Measurements from ENCODE around the gene PRDM16. TPM values are rescaled to one million over a fixed set of nuclear protein-coding genes. Genes with fewer than 3 reads are reported as not detected.
A peak's percentile ranks its signal among the peaks of the same experiment; 100 is the strongest.

The PRDM16 gene
- total and polyA plus RNA-seq, 2 of the 13 experiments (the other 11 are each of a cell fraction or from before 2014, with no cell fraction given): 0.15 to 0.81 TPM

GRCh38 chr1:3293563-3294080 lies 224.6 kb downstream of the PRDM16 start (continued):
- TF ChIP-seq TFDP1 (CRISPR knock-in tag; IDR thresholded peaks at IDR 0.05; ENCODE audit: borderline replicate concordance) (no peak; the same call in 1 of the 2 replicates), MIER2 (CRISPR knock-in tag; IDR thresholded peaks at IDR 0.05) (no peak), PHF21A (CRISPR knock-in tag; IDR thresholded peaks at IDR 0.05) (peak; percentile 27; the same call in 1 of the 2 replicates), ARID4A (CRISPR knock-in tag; IDR thresholded peaks at IDR 0.05; ENCODE audit: borderline replicate concordance) (no peak), IRF9 (CRISPR knock-in tag; IDR thresholded peaks at IDR 0.05; ENCODE audit: borderline replicate concordance) (peak; percentile 44; the same call in 1 of the 2 replicates), ETS1 (CRISPR knock-in tag; IDR thresholded peaks at IDR 0.05) (no peak), ZNF230 (CRISPR knock-in tag; IDR thresholded peaks at IDR 0.05) (no peak), HNRNPH1 (optimal IDR thresholded peaks at IDR 0.05; ENCODE audit: low read depth, low read length) (no peak), ZC3H13 (CRISPR knock-in tag; IDR thresholded peaks at IDR 0.05) (no peak), RFX1 (IDR thresholded peaks at IDR 0.05) (no peak), ARNT (IDR thresholded peaks at IDR 0.05) (no peak), ZNF460 (CRISPR knock-in tag; IDR thresholded peaks at IDR 0.05; ENCODE audit: borderline replicate concordance) (no peak), MIER3 (CRISPR knock-in tag; IDR thresholded peaks at IDR 0.05; ENCODE audit: borderline replicate concordance) (0 out of 2 replicates have a peak, but pooled peaks have one; percentile 6), NONO (IDR thresholded peaks at IDR 0.05) (no peak), NONO (CRISPR knock-in tag; conservative IDR thresholded peaks at IDR 0.05) (no peak), FOXP4 (CRISPR knock-in tag; IDR thresholded peaks at IDR 0.05) (no peak), LRRFIP1 (CRISPR knock-in tag; conservative IDR thresholded peaks at IDR 0.05) (no peak), MLLT10 (CRISPR knock-in tag; IDR thresholded peaks at IDR 0.05) (no peak)
